IMR-90 (cell line): ENCODE measurements around the gene BTAF1.

ENCODE experiments used
- BHLHE40 ChIP-seq: fragments of 150-350 bp; IDR thresholded peaks from 2 replicates; pipeline ENCODE4 v1.6.1; 2016; ENCODE audit warnings: mild to moderate bottlenecking, low read depth, low read length
- CEBPB ChIP-seq: IDR thresholded peaks from 2 replicates; pipeline ENCODE4 v1.6.1; 2012; ENCODE audit warnings: low read depth, low read length, improper control_type of control experiment
- CHD1 ChIP-seq: IDR thresholded peaks from 2 replicates; pipeline ENCODE4 v1.6.1; 2012; ENCODE audit warnings: low read depth, low read length, improper control_type of control experiment
- FOS ChIP-seq: fragments of 150-350 bp; IDR thresholded peaks from 2 replicates; pipeline ENCODE4 v1.6.1; 2016; ENCODE audit warnings: low read depth, low read length
- MAFK ChIP-seq: IDR thresholded peaks from 2 replicates; pipeline ENCODE4 v1.6.1; 2012; ENCODE audit warnings: low read depth, low read length, improper control_type of control experiment
- MAZ ChIP-seq: IDR thresholded peaks from 2 replicates; pipeline ENCODE4 v1.6.1; 2012; ENCODE audit warnings: low read depth, mild to moderate bottlenecking, low read length, improper control_type of control experiment, moderate library complexity, borderline replicate concordance
- MXI1 ChIP-seq: IDR thresholded peaks from 2 replicates; pipeline ENCODE4 v1.6.1; 2012; ENCODE audit warnings: low read depth, mild to moderate bottlenecking, low read length, moderate library complexity, borderline replicate concordance
- POLR2A ChIP-seq: IDR thresholded peaks from 2 replicates; pipeline ENCODE4 v1.6.1; 2012; ENCODE audit warnings: mild to moderate bottlenecking, low read depth, low read length
- RAD21 ChIP-seq: IDR thresholded peaks from 2 replicates; pipeline ENCODE4 v1.6.1; 2012; ENCODE audit warnings: low read length, improper control_type of control experiment
- RFX5 ChIP-seq: IDR thresholded peaks from 2 replicates; pipeline ENCODE4 v1.8.0; 2012; ENCODE audit warnings: low read depth, mild to moderate bottlenecking, low read length, moderate library complexity
- SMC3 ChIP-seq: fragments of 150-350 bp; IDR thresholded peaks from 2 replicates; pipeline ENCODE4 v1.6.1; 2016; ENCODE audit warnings: low read depth, mild to moderate bottlenecking, antibody characterized with exemption, low read length, moderate library complexity
- USF2 ChIP-seq: fragments of 150-350 bp; IDR thresholded peaks from 2 replicates; pipeline ENCODE4 v1.6.1; 2017; ENCODE audit warnings: mild to moderate bottlenecking, antibody characterized with exemption, low read length, low read depth
- TF ChIP-seq, protein P1 (sequence below): fragments of 150-350 bp; IDR thresholded peaks from 2 replicates; pipeline ENCODE4 v1.6.1; 2016; ENCODE audit warnings: low read depth, mild to moderate bottlenecking, low read length, moderate library complexity, borderline replicate concordance
- TF ChIP-seq, protein P2 (sequence below): conservative IDR thresholded peaks from 2 replicates; pipeline ENCODE4 v1.5.1; 2012; ENCODE audit warnings: mild to moderate bottlenecking, low read depth, low read length, improper control_type of control experiment

DNA sequence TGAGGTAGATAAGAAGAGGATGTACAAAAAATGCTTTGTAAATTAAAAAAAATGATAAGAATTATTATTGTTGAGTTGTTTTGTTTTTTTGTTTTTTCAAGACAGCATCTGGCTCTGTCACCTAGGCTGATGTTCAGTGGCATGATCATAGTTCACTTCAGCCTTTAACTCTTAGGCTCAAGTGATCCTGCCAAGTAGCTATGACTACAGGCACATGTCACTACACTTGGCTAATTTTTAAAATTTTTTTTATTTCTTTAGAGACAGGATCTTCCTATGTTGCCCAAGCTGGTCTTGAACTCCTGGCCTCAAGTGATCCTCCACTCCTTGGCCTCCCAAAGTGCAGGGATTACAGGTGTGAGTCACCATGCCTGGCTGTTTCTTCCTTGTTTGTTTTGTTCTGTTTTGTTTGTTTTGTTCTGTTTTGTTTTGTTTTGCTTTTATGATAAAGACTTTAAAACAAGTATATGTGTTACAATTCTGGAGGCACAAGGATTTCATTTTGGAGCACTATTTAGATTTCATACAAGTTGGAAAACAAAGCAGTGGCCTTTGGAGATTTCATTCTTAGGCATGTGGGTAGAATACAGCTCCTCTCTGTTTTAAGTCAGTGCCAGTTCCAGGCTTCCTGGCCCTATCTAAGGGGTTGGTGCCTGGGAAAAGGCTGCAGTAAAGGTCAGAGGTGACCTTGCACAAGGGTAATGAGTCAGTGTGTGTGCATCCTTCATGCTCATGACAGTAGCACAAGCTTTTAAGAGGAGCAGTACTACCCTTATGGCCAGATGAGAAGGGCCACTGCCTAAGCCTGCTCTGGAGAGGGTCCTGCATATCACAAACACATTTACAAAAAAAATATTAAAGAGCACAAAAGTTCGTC, 32.2 kb upstream of the BTAF1 start:
- TF ChIP-seq, protein P1, sequence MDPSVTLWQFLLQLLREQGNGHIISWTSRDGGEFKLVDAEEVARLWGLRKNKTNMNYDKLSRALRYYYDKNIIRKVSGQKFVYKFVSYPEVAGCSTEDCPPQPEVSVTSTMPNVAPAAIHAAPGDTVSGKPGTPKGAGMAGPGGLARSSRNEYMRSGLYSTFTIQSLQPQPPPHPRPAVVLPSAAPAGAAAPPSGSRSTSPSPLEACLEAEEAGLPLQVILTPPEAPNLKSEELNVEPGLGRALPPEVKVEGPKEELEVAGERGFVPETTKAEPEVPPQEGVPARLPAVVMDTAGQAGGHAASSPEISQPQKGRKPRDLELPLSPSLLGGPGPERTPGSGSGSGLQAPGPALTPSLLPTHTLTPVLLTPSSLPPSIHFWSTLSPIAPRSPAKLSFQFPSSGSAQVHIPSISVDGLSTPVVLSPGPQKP, result no peak
- TF ChIP-seq MAZ (no peak), MXI1 (no peak), RAD21 (no peak), POLR2A (no peak), MAFK (no peak), USF2 (no peak), SMC3 (no peak), CEBPB (peak; percentile 92), RFX5 (no peak), CHD1 (no peak), BHLHE40 (no peak), FOS (0 out of 2 replicates have a peak, but pooled peaks have one; percentile 23)
- TF ChIP-seq, protein P2, sequence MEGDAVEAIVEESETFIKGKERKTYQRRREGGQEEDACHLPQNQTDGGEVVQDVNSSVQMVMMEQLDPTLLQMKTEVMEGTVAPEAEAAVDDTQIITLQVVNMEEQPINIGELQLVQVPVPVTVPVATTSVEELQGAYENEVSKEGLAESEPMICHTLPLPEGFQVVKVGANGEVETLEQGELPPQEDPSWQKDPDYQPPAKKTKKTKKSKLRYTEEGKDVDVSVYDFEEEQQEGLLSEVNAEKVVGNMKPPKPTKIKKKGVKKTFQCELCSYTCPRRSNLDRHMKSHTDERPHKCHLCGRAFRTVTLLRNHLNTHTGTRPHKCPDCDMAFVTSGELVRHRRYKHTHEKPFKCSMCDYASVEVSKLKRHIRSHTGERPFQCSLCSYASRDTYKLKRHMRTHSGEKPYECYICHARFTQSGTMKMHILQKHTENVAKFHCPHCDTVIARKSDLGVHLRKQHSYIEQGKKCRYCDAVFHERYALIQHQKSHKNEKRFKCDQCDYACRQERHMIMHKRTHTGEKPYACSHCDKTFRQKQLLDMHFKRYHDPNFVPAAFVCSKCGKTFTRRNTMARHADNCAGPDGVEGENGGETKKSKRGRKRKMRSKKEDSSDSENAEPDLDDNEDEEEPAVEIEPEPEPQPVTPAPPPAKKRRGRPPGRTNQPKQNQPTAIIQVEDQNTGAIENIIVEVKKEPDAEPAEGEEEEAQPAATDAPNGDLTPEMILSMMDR, result no peak
